IPS-11a (cell line): ENCODE results near the gene ZC3H7B.
"Not testable (repeated sequence)": the region's sequence is repeated elsewhere in the genome, so short reads cannot be mapped to it uniquely, and the experiment has no call there.

Source experiments
- H3K4me3 ChIP-seq: one replicate; pipeline ENCODE4 v1.5.1; 2013; ENCODE audit warnings: low read depth, low read length, control low read depth

The ZC3H7B gene

GRCh38 chr22:41285820-41286638, 15.3 kb upstream of the ZC3H7B start, which contains the start of gene RANGAP1:
RANGAP1 (minus strand) TSS chr22:41286187; CDS start chr22:41281044, 5,143 bp downstream.
- peak within 1 kb of the TSS; percentile 82 for H3K4me3 ChIP-seq

GRCh38 chr22:41286639-41287091, 14.7 kb upstream of the ZC3H7B start:
- H3K4me3 ChIP-seq = peak overlapping the region; percentile 45

GRCh38 chr22:41288245-41288946, 12.9 kb upstream of the ZC3H7B start:
- H3K4me3 ChIP-seq = no peak overlapping the region

GRCh38 chr22:41289671-41290070, 11.7 kb upstream of the ZC3H7B start:
- H3K4me3 ChIP-seq = no peak overlapping the region

GRCh38 chr22:41290262-41291221, 10.8 kb upstream of the ZC3H7B start:
- no peak overlapping the region for H3K4me3 ChIP-seq

GRCh38 chr22:41294816-41295215, 6.5 kb upstream of the ZC3H7B start:
- H3K4me3 ChIP-seq = not testable (repeated sequence)

GRCh38 chr22:41296826-41297667, 4.3 kb upstream of the ZC3H7B start:
- H3K4me3 ChIP-seq = no peak overlapping the region

GRCh38 chr22:41300661-41301060, 664 bp upstream of the ZC3H7B start:
- H3K4me3 ChIP-seq = peak overlapping the region; percentile 78

- H3K4me3 ChIP-seq = peak overlapping the region; percentile 78
Observed at GRCh38 chr22:41302021-41302767, 869 bp downstream of the ZC3H7B start.

GRCh38 chr22:41302811-41303210, 1.5 kb downstream of the ZC3H7B start:
- peak overlapping the region; percentile 78 for H3K4me3 ChIP-seq

GRCh38 chr22:41305646-41306045, 4.3 kb downstream of the ZC3H7B start:
- no peak overlapping the region for H3K4me3 ChIP-seq

GRCh38 chr22:41308054-41308453, 6.7 kb downstream of the ZC3H7B start:
- H3K4me3 ChIP-seq = no peak overlapping the region

GRCh38 chr22:41308544-41308947, 7.2 kb downstream of the ZC3H7B start:
- H3K4me3 ChIP-seq = no peak overlapping the region

GRCh38 chr22:41310336-41310735, 9.0 kb downstream of the ZC3H7B start:
- no peak overlapping the region for H3K4me3 ChIP-seq

GRCh38 chr22:41311487-41311886, 10.2 kb downstream of the ZC3H7B start:
- no peak overlapping the region for H3K4me3 ChIP-seq

GRCh38 chr22:41314821-41315220, 13.5 kb downstream of the ZC3H7B start:
- H3K4me3 ChIP-seq = no peak overlapping the region

GRCh38 chr22:41315586-41315985, 14.3 kb downstream of the ZC3H7B start:
- no peak overlapping the region for H3K4me3 ChIP-seq

- H3K4me3 ChIP-seq = no peak overlapping the region
Observed at GRCh38 chr22:41320416-41321240, 19.3 kb downstream of the ZC3H7B start.
